HepG2 (cell line): ENCODE data around the gene WDR45B. TPM values are rescaled to one million over a fixed set of nuclear protein-coding genes. Genes with fewer than 3 reads are reported as not detected.

Experiments used
- CC2D1A ChIP-seq: sonication (generic); formaldehyde crosslinking; IDR thresholded peaks from 2 replicates; pipeline ENCODE4 v1.8.1; 2023; ENCODE audit warnings: mild to moderate bottlenecking, missing genetic modification reagents
- E2F1 ChIP-seq: sonication (generic); formaldehyde crosslinking; IDR thresholded peaks from 2 replicates; pipeline ENCODE4 v1.5.0; 2020; ENCODE audit warnings: missing genetic modification reagents
- ELF3 ChIP-seq: IDR thresholded peaks from 2 replicates; pipeline ENCODE4 v1.6.1; 2016; ENCODE audit warnings: missing genetic modification reagents, missing compliant biosample characterization
- GABPA ChIP-seq, 2 experiments: IDR thresholded peaks; 2 replicates each; pipeline ENCODE4 v1.6.1; 2011 to 2016; ENCODE audit warnings: low read depth in 2 of 2, low read length in 1 of 2, missing biosample characterization in 1 of 2, missing genetic modification characterization in 1 of 2
- HNRNPLL ChIP-seq: fragments of 200-400 bp; formaldehyde crosslinking; IDR thresholded peaks from 2 replicates; pipeline ENCODE4 v1.6.1; 2017; ENCODE audit warnings: mild to moderate bottlenecking, low read depth, low read length; ENCODE audit not compliant: poor library complexity, severe bottlenecking
- KDM4B ChIP-seq: sonication (generic); formaldehyde crosslinking; IDR thresholded peaks from 2 replicates; pipeline ENCODE4 v1.4.0; 2020; ENCODE audit warnings: missing genetic modification reagents
- THAP11 ChIP-seq: IDR thresholded peaks from 2 replicates; pipeline ENCODE4 v1.6.1; 2016; ENCODE audit warnings: missing biosample characterization, missing genetic modification reagents
- ZNF383 ChIP-seq: sonication (generic); formaldehyde crosslinking; IDR thresholded peaks from 2 replicates; pipeline ENCODE4 v1.4.0; 2020; ENCODE audit warnings: missing genetic modification reagents, mild to moderate bottlenecking, borderline replicate concordance
- ZNF431 ChIP-seq: sonication (generic); formaldehyde crosslinking; IDR thresholded peaks from 2 replicates; pipeline ENCODE4 v1.9.0; 2022; ENCODE audit warnings: missing genetic modification reagents, low read depth, mild to moderate bottlenecking, borderline replicate concordance
- polyA plus RNA-seq, 8 experiments: library from polyadenylated mRNA; depleted of rRNA in 3 of 8; stranded (reverse) in 7 of 8; unstranded in 1 of 8; fragments of >200 nt; fragmentation: Illumina TruSeq in 4 of 8; extraction: Trizol in 4 of 8; gene quantifications; 2 replicates each; pipeline versions ENCODE4 v1.2.1 to v1.2.3, GENCODE V29; 2011 to 2016; ENCODE audit warnings: low read depth in 4 of 8, missing spikeins in 1 of 8, mixed read lengths in 1 of 8; ENCODE audit not compliant: insufficient read depth in 1 of 8
- total RNA-seq, 5 experiments: library from RNA; depleted of rRNA; stranded (reverse); fragments of >200 nt; fragmentation: Illumina TruSeq; extraction: Trizol; gene quantifications; 2 replicates each; pipeline ENCODE4 v1.2.3, GENCODE V29; 2016; ENCODE audit warnings: low read depth in 1 of 5
- TF ChIP-seq, protein P1 (sequence below): sonication (generic); formaldehyde crosslinking; IDR thresholded peaks from 2 replicates; pipeline ENCODE4; 2020; ENCODE audit warnings: missing genetic modification reagents, mild to moderate bottlenecking, borderline replicate concordance
- TF ChIP-seq, protein P2 (sequence below): sonication (generic); formaldehyde crosslinking; IDR thresholded peaks from 2 replicates; pipeline ENCODE4 v1.4.0; 2020; ENCODE audit warnings: missing genetic modification reagents
- TF ChIP-seq, protein P3 (sequence below), 2 experiments: sonication (generic) in 1 of 2; formaldehyde crosslinking in 1 of 2; IDR thresholded peaks; 2 replicates each; pipeline versions ENCODE4 v1.4.0 to v1.6.1; 2016 to 2020; ENCODE audit warnings: borderline replicate concordance in 1 of 2, low read depth in 1 of 2, mild to moderate bottlenecking in 1 of 2, missing genetic modification reagents in 1 of 2
- TF ChIP-seq, protein P4 (sequence below): fragments of 450-650 bp; IDR thresholded peaks from 2 replicates; pipeline ENCODE4 v1.6.1; 2016
- TF ChIP-seq, protein P5 (sequence below): sonication (generic); formaldehyde crosslinking; IDR thresholded peaks from 2 replicates; pipeline ENCODE4 v1.5.0; 2020; ENCODE audit warnings: mild to moderate bottlenecking, missing genetic modification reagents, borderline replicate concordance

WDR45B gene
- total and polyA plus RNA-seq, 2 of the 13 experiments (the other 11 are each of a cell fraction or from before 2014, with no cell fraction given) = 86.2 to 155 TPM

DNA sequence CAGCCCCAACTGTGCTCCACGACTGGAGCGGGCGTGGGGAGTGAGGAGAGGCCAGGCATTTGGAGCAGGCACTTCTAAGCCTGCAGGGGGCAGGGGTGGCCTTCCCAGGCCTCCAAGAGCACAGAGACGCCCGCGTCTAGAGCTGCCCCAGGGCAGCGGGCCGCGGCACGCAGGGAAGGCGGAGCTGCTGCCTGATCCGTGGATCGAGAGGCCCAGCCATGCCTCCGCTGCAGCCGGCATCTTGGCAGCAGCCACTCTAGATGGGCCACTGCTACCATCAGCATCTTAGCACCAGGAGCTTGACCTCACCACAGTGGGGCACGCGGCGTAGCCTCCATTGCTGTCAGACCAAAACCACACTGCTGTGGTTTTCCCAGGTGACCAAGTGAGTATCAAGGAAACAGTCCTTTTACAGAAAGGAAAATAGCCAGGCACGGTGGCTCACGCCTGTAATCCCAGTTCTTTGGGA lies 20.4 kb upstream of the WDR45B start (continued):
- TF ChIP-seq, protein P1, sequence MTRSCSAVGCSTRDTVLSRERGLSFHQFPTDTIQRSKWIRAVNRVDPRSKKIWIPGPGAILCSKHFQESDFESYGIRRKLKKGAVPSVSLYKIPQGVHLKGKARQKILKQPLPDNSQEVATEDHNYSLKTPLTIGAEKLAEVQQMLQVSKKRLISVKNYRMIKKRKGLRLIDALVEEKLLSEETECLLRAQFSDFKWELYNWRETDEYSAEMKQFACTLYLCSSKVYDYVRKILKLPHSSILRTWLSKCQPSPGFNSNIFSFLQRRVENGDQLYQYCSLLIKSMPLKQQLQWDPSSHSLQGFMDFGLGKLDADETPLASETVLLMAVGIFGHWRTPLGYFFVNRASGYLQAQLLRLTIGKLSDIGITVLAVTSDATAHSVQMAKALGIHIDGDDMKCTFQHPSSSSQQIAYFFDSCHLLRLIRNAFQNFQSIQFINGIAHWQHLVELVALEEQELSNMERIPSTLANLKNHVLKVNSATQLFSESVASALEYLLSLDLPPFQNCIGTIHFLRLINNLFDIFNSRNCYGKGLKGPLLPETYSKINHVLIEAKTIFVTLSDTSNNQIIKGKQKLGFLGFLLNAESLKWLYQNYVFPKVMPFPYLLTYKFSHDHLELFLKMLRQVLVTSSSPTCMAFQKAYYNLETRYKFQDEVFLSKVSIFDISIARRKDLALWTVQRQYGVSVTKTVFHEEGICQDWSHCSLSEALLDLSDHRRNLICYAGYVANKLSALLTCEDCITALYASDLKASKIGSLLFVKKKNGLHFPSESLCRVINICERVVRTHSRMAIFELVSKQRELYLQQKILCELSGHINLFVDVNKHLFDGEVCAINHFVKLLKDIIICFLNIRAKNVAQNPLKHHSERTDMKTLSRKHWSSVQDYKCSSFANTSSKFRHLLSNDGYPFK (CRISPR knock-in tag) = peak; percentile 95
- no peak for TF ChIP-seq E2F1 (CRISPR knock-in tag)
- TF ChIP-seq ELF3 = peak; percentile 44; the same call in 1 of the 2 replicates
- TF ChIP-seq, protein P2, sequence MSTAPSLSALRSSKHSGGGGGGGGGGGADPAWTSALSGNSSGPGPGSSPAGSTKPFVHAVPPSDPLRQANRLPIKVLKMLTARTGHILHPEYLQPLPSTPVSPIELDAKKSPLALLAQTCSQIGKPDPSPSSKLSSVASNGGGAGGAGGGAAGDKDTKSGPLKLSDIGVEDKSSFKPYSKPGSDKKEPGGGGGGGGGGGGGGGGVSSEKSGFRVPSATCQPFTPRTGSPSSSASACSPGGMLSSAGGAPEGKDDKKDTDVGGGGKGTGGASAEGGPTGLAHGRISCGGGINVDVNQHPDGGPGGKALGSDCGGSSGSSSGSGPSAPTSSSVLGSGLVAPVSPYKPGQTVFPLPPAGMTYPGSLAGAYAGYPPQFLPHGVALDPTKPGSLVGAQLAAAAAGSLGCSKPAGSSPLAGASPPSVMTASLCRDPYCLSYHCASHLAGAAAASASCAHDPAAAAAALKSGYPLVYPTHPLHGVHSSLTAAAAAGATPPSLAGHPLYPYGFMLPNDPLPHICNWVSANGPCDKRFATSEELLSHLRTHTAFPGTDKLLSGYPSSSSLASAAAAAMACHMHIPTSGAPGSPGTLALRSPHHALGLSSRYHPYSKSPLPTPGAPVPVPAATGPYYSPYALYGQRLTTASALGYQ (CRISPR knock-in tag) = no peak
- TF ChIP-seq, protein P3, sequence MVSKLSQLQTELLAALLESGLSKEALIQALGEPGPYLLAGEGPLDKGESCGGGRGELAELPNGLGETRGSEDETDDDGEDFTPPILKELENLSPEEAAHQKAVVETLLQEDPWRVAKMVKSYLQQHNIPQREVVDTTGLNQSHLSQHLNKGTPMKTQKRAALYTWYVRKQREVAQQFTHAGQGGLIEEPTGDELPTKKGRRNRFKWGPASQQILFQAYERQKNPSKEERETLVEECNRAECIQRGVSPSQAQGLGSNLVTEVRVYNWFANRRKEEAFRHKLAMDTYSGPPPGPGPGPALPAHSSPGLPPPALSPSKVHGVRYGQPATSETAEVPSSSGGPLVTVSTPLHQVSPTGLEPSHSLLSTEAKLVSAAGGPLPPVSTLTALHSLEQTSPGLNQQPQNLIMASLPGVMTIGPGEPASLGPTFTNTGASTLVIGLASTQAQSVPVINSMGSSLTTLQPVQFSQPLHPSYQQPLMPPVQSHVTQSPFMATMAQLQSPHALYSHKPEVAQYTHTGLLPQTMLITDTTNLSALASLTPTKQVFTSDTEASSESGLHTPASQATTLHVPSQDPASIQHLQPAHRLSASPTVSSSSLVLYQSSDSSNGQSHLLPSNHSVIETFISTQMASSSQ (IDR thresholded peaks at IDR 0.05; ENCODE audit: low read depth) = no peak
- TF ChIP-seq, protein P3 (CRISPR knock-in tag; IDR thresholded peaks at IDR 0.05; ENCODE audit: borderline replicate concordance) = no peak
- no peak for TF ChIP-seq ZNF383 (CRISPR knock-in tag)
- TF ChIP-seq CC2D1A (CRISPR knock-in tag) = no peak
- no peak for TF ChIP-seq ZNF431 (CRISPR knock-in tag)
- TF ChIP-seq, protein P4, sequence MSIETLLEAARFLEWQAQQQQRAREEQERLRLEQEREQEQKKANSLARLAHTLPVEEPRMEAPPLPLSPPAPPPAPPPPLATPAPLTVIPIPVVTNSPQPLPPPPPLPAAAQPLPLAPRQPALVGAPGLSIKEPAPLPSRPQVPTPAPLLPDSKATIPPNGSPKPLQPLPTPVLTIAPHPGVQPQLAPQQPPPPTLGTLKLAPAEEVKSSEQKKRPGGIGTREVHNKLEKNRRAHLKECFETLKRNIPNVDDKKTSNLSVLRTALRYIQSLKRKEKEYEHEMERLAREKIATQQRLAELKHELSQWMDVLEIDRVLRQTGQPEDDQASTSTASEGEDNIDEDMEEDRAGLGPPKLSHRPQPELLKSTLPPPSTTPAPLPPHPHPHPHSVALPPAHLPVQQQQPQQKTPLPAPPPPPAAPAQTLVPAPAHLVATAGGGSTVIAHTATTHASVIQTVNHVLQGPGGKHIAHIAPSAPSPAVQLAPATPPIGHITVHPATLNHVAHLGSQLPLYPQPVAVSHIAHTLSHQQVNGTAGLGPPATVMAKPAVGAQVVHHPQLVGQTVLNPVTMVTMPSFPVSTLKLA = no peak
- TF ChIP-seq KDM4B (CRISPR knock-in tag) = no peak
- TF ChIP-seq GABPA (IDR thresholded peaks at IDR 0.05; ENCODE audit: low read depth, low read length) = no peak
- no peak for TF ChIP-seq GABPA (CRISPR knock-in tag; IDR thresholded peaks at IDR 0.05; ENCODE audit: low read depth)
- TF ChIP-seq, protein P5, sequence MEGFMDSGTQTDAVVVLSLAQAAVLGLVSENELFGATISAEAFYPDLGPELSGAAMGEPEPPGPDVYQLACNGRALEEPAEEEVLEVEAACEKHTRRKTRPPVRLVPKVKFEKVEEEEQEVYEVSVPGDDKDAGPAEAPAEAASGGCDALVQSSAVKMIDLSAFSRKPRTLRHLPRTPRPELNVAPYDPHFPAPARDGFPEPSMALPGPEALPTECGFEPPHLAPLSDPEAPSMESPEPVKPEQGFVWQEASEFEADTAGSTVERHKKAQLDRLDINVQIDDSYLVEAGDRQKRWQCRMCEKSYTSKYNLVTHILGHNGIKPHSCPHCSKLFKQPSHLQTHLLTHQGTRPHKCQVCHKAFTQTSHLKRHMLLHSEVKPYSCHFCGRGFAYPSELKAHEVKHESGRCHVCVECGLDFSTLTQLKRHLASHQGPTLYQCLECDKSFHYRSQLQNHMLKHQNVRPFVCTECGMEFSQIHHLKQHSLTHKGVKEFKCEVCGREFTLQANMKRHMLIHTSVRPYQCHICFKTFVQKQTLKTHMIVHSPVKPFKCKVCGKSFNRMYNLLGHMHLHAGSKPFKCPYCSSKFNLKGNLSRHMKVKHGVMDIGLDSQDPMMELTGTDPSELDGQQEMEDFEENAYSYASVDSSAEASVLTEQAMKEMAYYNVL (CRISPR knock-in tag) = peak; percentile 73; the same call in 1 of the 2 replicates
- peak; percentile 68 for TF ChIP-seq THAP11 (CRISPR knock-in tag)
- TF ChIP-seq HNRNPLL = peak; percentile 64
